ENCODE measurements around the gene TRIM9. TPM values are rescaled to one million over a fixed set of nuclear protein-coding genes. Genes with fewer than 3 reads are reported as not detected.

TRIM9 gene
- total and polyA plus RNA-seq, 2 of the 4 experiments (the other 2 are of a cell fraction) = under 0.01 to 0.09 TPM

- Histone ChIP-seq H3K56ac (ENCODE audit: extremely low read depth, insufficient read depth, low read length) (no peak overlapping the region), H3K4ac (ENCODE audit: low read depth, low read length) (no peak overlapping the region), H3K27ac (ENCODE audit: insufficient read depth, low read length) (no peak overlapping the region), H2AFZ (replicated peaks; ENCODE audit: low read length, poor library complexity) (no peak overlapping the region), H3K9me3 (ENCODE audit: control insufficient read depth, insufficient read depth, low read length) (no peaks in the 10 kb centered on the region), H4K8ac (ENCODE audit: low read depth in 2 of 2, low read length in 2 of 2) (no peak overlapping the region), H3K79me1 (ENCODE audit: low read depth in 1 of 2, low read length in 2 of 2) (no peaks in the 10 kb centered on the region), H3K9ac (ENCODE audit: low read depth, low read length) (no peak overlapping the region), H3K14ac (replicated peaks; ENCODE audit: low read depth, low read length) (no peak overlapping the region), H2AK9ac (replicated peaks; ENCODE audit: low read depth, low read length, poor library complexity) (no peak overlapping the region), H3K4me1 (ENCODE audit: control insufficient read depth, insufficient read depth, low read length) (no peaks in the 10 kb centered on the region), H2AK5ac (ENCODE audit: low read depth, low read length) (no peak overlapping the region), H2BK5ac (ENCODE audit: low read depth, low read length, poor library complexity, severe bottlenecking) (no peak overlapping the region), H4K5ac (ENCODE audit: low read depth, low read length) (no peak overlapping the region), H4K91ac (ENCODE audit: insufficient read depth, low read depth, low read length) (no peak overlapping the region), H3K4me2 (ENCODE audit: low read depth, low read length) (no peak overlapping the region), H3K18ac (ENCODE audit: low read depth, low read length) (no peak overlapping the region), H2BK15ac (ENCODE audit: low read depth, low read length) (no peak overlapping the region), H3K9me1 (ENCODE audit: insufficient read depth, low read length) (no peaks in the 10 kb centered on the region), H4K20me1 (ENCODE audit: insufficient read depth, low read length) (no peaks in the 10 kb centered on the region), H3K27me3 (ENCODE audit: control insufficient read depth, insufficient read depth, low read length) (peaks cover 44% of the 10 kb centered on the region), H3K36me3 (ENCODE audit: control insufficient read depth, insufficient read depth, low read length) (no peaks in the 10 kb centered on the region), H2BK120ac (ENCODE audit: low read depth, low read length) (no peak overlapping the region), H3K4me3 (ENCODE audit: insufficient read depth, low read depth, low read length) (no peak overlapping the region), H2BK20ac (ENCODE audit: low read depth, low read length) (no peak overlapping the region), H3K23ac (ENCODE audit: low read depth, low read length) (no peak overlapping the region)
- BruUV-seq (replicated peaks) = no TSS peak
- POLR2A ChIA-PET (ENCODE audit: unreplicated experiment) = interaction anchor here (0.6 kb wide), 1 partner anchor 1073 kb away, joined by 6 read pairs; no protein-coding TSS in a partner anchor
- CTCF ChIA-PET = interaction anchor here (1.1 kb wide), 1 partner anchor 20 kb away, joined by 3 read pairs; no protein-coding TSS in a partner anchor
- no peak for TF ChIP-seq CEBPB (IDR thresholded peaks at IDR 0.05; ENCODE audit: low read depth, low read length)
- no peak for TF ChIP-seq CTCF (conservative IDR thresholded peaks at IDR 0.05; ENCODE audit: low read depth, low read length)
- no peak for TF ChIP-seq NFE2L2 (IDR thresholded peaks at IDR 0.05; ENCODE audit: low read depth, low read length)
- TF ChIP-seq BHLHE40 (IDR thresholded peaks at IDR 0.05; ENCODE audit: low read depth, low read length) = no peak
- no peak for TF ChIP-seq RCOR1 (IDR thresholded peaks at IDR 0.05; ENCODE audit: insufficient replicate concordance, low read length)
- TF ChIP-seq FOS (IDR thresholded peaks at IDR 0.05; ENCODE audit: low read depth, low read length) = no peak
- TF ChIP-seq RFX5 (IDR thresholded peaks at IDR 0.05; ENCODE audit: low read depth, low read length) = no peak
- no peak for TF ChIP-seq SMC3 (IDR thresholded peaks at IDR 0.05; ENCODE audit: low read depth, low read length)
- no peak for TF ChIP-seq POLR2A (IDR thresholded peaks at IDR 0.05; ENCODE audit: low read depth, low read length)
- no peak for TF ChIP-seq MAZ (IDR thresholded peaks at IDR 0.05; ENCODE audit: borderline replicate concordance, low read depth, low read length)
- no peak for TF ChIP-seq CHD1 (IDR thresholded peaks at IDR 0.05; ENCODE audit: low read depth, low read length)
- TF ChIP-seq MAFK (IDR thresholded peaks at IDR 0.05; ENCODE audit: low read depth, low read length) = no peak
- TF ChIP-seq, protein P1, sequence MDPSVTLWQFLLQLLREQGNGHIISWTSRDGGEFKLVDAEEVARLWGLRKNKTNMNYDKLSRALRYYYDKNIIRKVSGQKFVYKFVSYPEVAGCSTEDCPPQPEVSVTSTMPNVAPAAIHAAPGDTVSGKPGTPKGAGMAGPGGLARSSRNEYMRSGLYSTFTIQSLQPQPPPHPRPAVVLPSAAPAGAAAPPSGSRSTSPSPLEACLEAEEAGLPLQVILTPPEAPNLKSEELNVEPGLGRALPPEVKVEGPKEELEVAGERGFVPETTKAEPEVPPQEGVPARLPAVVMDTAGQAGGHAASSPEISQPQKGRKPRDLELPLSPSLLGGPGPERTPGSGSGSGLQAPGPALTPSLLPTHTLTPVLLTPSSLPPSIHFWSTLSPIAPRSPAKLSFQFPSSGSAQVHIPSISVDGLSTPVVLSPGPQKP (IDR thresholded peaks at IDR 0.05; ENCODE audit: borderline replicate concordance, low read depth, low read length) = no peak
- DNase-seq = no peak
- intact Hi-C loops (cut with micrococcal nuclease) = no loop called here
- dilution Hi-C loops (cut with HindIII; ENCODE audit: low sequenced_read_pairs, unreplicated experiment) = no loop called here
- no peak for ATAC-seq (ENCODE audit: low read depth)
- no CpG with 5 or more reads among the region's 7 CpGs for WGBS, 2 experiments (ENCODE audit: extremely low coverage in 2 of 2, insufficient read length in 1 of 2)
- in situ Hi-C loops (cut with MboI; ENCODE audit: low sequenced_read_pairs) = no loop called here
Measured at GRCh38 chr14:51039252-51039651, 55.7 kb downstream of the TRIM9 start.

All from IMR-90 (cell line).